Posterior cingulate gyrus (tissue), 11 donors: Measurements from ENCODE around the gene MFRP.

Experiments
- DNase-seq, 10 donors: peaks; one replicate each; pipeline versions ENCODE4 v3.0.0 to v3.0.0-alpha.2; 2020 to 2021; ENCODE audit warnings: mixed read lengths in 3 of 10
- intact Hi-C: fragments of 100-400 bp; cut with DNase I; formaldehyde crosslinking; loops from one replicate; pipeline ENCODE4 v1.15.1; 2023

The MFRP gene

GRCh38 chr11:119323532-119324033, 22.9 kb downstream of the MFRP start:
- peak; percentile 42 to 95 (median 84) for DNase-seq
- intact Hi-C loops = loop anchor here (2.0 kb wide), 1 partner anchor 117 kb away; the partner anchor contains the start of gene CBL

GRCh38 chr11:119322921-119323531, 23.5 kb downstream of the MFRP start:
- intact Hi-C loops = loop anchor here (2.0 kb wide), 1 partner anchor 116 kb away; the partner anchor contains the start of gene CBL
- DNase-seq = peak in 2 of 10 donors; percentile 5 to 70

GRCh38 chr11:119322360-119322739, 24.2 kb downstream of the MFRP start:
- DNase-seq = no peak
- intact Hi-C loops = loop anchor here (2.0 kb wide), 1 partner anchor 116 kb away; the partner anchor contains the start of gene CBL

GRCh38 chr11:119320776-119321524, 25.6 kb downstream of the MFRP start:
- peak in 5 of 10 donors; percentile 43 to 94 (median 85) for DNase-seq
- intact Hi-C loops = no loop called here

GRCh38 chr11:119320240-119320775, 26.2 kb downstream of the MFRP start:
- DNase-seq = peak in 7 of 10 donors; percentile 64 to 95 (median 78)
- intact Hi-C loops = no loop called here

- intact Hi-C loops = no loop called here
- no peak for DNase-seq
Observed at GRCh38 chr11:119319700-119320239, 26.7 kb downstream of the MFRP start.

GRCh38 chr11:119319136-119319699, 27.3 kb downstream of the MFRP start:
- peak in 2 of 10 donors; percentile 62 to 74 for DNase-seq
- intact Hi-C loops = no loop called here

GRCh38 chr11:119318240-119319135, 28.0 kb downstream of the MFRP start:
- intact Hi-C loops = no loop called here
- DNase-seq = peak in 2 of 10 donors; percentile 61 to 64

GRCh38 chr11:119317592-119318239, 28.8 kb downstream of the MFRP start:
- intact Hi-C loops = no loop called here

GRCh38 chr11:119316729-119317591, 29.5 kb downstream of the MFRP start, which contains the start of gene MCAM:
Gene MCAM, minus strand, starts transcription at chr11:119317130. Its CDS starts 29 bp downstream, at chr11:119317101.
- intact Hi-C loops = no loop called here
- DNase-seq = peak in 5 of 10 donors; percentile 34 to 91 (median 77)

More at GRCh38 chr11:119317592-119318239, 28.8 kb downstream of the MFRP start:
- DNase-seq = peak in 2 of 10 donors; percentile 71 to 87

GRCh38 chr11:119316016-119316728, 30.3 kb downstream of the MFRP start:
- DNase-seq = peak; percentile 59 to 96 (median 79)
- intact Hi-C loops = no loop called here

GRCh38 chr11:119315131-119316015, 31.1 kb downstream of the MFRP start:
- intact Hi-C loops = no loop called here

GRCh38 chr11:119314726-119315125, 31.8 kb downstream of the MFRP start:
- intact Hi-C loops = no loop called here
- DNase-seq = no peak

More at GRCh38 chr11:119315131-119316015, 31.1 kb downstream of the MFRP start:
- DNase-seq = peak in 8 of 10 donors; percentile 32 to 95 (median 60)

GRCh38 chr11:119310682-119311052, 35.8 kb downstream of the MFRP start:
- intact Hi-C loops = no loop called here
- no peak for DNase-seq

GRCh38 chr11:119309953-119310681, 36.4 kb downstream of the MFRP start:
- no peak for DNase-seq
- intact Hi-C loops = no loop called here

- intact Hi-C loops = no loop called here
- DNase-seq = no peak
Observed at GRCh38 chr11:119309411-119309810, 37.1 kb downstream of the MFRP start.
